HG03175 (cell line): ENCODE data around the gene CEMIP.

Experiments used
- ATAC-seq: cut with Tn5 transposase; IDR thresholded peaks from one replicate; pipeline ENCODE4 v1.9.1; 2021; ENCODE audit warnings: mild to moderate bottlenecking, moderate library complexity; ENCODE audit not compliant: unreplicated experiment

The CEMIP gene

GRCh38 chr15:80822256-80822655 is 43.1 kb downstream of the CEMIP start:
- ATAC-seq: no peak

- no peak for ATAC-seq
These were observed 43.5 kb downstream of the CEMIP start for GRCh38 chr15:80822676-80823075.

- ATAC-seq: no peak
These were observed 44.0 kb downstream of the CEMIP start for GRCh38 chr15:80823120-80823519.

GRCh38 chr15:80823995-80824394 is 44.8 kb downstream of the CEMIP start:
- no peak for ATAC-seq

GRCh38 chr15:80825361-80826030 is 46.3 kb downstream of the CEMIP start:
- no peak for ATAC-seq

- no peak for ATAC-seq
These were observed 49.6 kb downstream of the CEMIP start for GRCh38 chr15:80828796-80829195.

GRCh38 chr15:80830677-80831076 is 51.5 kb downstream of the CEMIP start:
- ATAC-seq: no peak

- ATAC-seq: no peak
These were observed 52.0 kb downstream of the CEMIP start for GRCh38 chr15:80831192-80831591.

- no peak for ATAC-seq
These were observed 52.5 kb downstream of the CEMIP start for GRCh38 chr15:80831606-80832224.

- ATAC-seq: no peak
These were observed 53.5 kb downstream of the CEMIP start for GRCh38 chr15:80832686-80833085.

- no peak for ATAC-seq
These were observed 55.2 kb downstream of the CEMIP start for GRCh38 chr15:80834402-80834801.

- no peak for ATAC-seq
These were observed 55.7 kb downstream of the CEMIP start for GRCh38 chr15:80834906-80835305.

GRCh38 chr15:80835336-80835735 is 56.2 kb downstream of the CEMIP start:
- no peak for ATAC-seq

GRCh38 chr15:80836223-80836622 is 57.1 kb downstream of the CEMIP start:
- no peak for ATAC-seq

- ATAC-seq: no peak
These were observed 57.8 kb downstream of the CEMIP start for GRCh38 chr15:80837006-80837405.

GRCh38 chr15:80838012-80838411 is 58.8 kb downstream of the CEMIP start:
- ATAC-seq: no peak

GRCh38 chr15:80838666-80839065 is 59.5 kb downstream of the CEMIP start:
- no peak for ATAC-seq

GRCh38 chr15:80839764-80840130 is 60.6 kb downstream of the CEMIP start:
- no peak for ATAC-seq

- no peak for ATAC-seq
These were observed 61.3 kb downstream of the CEMIP start for GRCh38 chr15:80840182-80841130.

GRCh38 chr15:80841541-80841940 is 62.4 kb downstream of the CEMIP start:
- ATAC-seq: no peak

- no peak for ATAC-seq
These were observed 65.0 kb downstream of the CEMIP start for GRCh38 chr15:80844011-80844732.
